RPMI7951 (cell line): ENCODE data around the gene NPR2. TPM values are rescaled to one million over a fixed set of nuclear protein-coding genes. Genes with fewer than 3 reads are reported as not detected.
A peak's percentile ranks its signal among the peaks of the same experiment; 100 is the strongest.

Experiments used
- DNase-seq: peaks from one replicate; pipeline ENCODE4 v3.0.0-alpha.2; 2012; ENCODE audit warnings: low read depth
- total RNA-seq: library from RNA; depleted of rRNA; stranded (reverse); fragments of >200 nt; shearing (Covaris generic); gene quantifications from 2 replicates; pipeline ENCODE4 v1.2.3, GENCODE V29; 2014

NPR2 gene
- total RNA-seq, 1 experiment from 2014 or later: 13.3 TPM

DNA sequence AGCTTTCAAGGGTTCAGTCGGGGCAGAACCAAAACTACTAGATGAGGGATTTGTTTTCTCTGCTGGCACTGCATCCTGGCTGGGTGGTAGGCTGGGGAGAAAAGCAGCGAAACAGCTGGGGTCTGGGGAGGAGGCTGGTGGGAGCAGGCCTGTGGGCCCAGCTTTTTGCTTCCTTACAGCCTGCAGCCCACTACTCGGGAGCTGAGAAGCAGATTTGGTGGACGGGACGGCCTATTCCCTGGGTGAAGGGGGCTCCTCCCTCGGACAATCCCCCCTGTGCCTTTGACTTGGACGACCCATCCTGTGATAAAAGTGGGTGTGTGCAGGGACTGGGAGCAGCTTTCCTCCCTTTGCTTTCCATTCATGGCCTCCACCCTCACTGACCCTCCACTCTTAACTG is 9.1 kb downstream of the NPR2 start:
- DNase-seq: no peak

DNA sequence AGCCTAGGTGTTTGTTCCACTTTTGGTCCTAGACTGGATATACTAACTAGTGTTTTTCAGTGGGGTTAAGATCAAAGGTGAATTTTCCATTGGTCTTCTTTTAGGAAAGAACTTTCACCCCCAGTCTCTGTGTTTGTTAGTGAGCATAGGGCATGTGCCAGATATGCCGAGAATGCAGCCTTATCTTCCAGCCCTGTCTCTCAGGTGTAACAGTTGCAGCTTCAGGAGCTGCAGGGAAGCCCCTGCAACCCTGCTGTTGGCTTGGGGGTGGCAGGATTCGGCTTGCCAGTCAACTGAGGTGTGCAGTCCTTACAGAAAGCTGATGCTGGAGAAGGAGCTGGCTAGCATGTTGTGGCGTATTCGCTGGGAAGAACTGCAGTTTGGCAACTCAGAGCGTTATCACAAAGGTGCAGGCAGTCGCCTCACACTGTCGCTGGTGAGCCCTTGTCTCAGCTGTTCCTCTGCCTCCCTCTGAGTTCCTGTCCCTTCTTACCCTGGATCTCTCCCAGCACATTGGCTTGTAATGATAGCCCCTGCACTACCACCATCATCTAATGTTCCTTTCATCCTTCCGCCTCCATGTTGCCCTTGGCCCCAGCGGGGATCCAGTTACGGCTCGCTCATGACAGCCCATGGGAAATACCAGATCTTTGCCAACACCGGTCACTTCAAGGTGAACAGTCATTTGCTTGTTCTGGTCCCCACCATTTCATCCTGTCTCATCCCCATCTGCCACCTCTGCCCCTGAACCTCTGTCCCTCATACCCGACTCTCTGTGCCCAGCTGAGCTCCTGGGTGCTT is 10.1 kb downstream of the NPR2 start:
- no peak for DNase-seq

DNA sequence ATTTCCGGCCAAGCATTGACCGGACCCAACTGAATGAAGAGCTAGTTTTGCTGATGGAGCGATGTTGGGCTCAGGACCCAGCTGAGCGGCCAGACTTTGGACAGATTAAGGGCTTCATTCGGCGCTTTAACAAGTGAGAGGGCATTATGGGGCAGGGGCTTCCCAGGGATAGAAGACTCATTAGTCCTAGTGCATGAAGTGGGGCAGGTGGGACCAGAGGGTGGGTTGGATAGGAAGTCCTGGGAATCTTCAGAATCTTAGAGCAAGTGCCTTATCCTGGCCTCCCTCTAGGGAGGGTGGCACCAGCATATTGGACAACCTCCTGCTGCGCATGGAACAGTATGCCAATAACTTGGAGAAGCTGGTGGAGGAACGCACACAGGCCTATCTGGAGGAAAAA is 14.7 kb downstream of the NPR2 start:
- DNase-seq: no peak

DNA sequence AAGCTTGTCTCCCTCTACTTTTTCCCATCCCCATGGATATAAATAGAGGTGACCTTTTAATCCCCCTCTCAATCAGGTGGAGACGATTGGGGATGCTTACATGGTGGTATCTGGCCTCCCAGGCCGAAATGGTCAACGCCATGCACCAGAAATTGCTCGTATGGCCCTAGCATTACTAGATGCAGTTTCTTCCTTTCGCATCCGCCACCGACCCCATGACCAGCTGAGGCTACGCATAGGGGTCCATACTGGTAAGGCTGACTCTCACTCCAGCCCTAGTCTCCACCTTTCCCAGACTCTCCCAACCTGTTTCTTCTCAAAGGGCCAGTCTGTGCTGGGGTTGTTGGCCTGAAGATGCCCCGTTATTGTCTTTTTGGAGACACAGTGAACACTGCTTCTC is 17.0 kb downstream of the NPR2 start:
- no peak for DNase-seq

DNA sequence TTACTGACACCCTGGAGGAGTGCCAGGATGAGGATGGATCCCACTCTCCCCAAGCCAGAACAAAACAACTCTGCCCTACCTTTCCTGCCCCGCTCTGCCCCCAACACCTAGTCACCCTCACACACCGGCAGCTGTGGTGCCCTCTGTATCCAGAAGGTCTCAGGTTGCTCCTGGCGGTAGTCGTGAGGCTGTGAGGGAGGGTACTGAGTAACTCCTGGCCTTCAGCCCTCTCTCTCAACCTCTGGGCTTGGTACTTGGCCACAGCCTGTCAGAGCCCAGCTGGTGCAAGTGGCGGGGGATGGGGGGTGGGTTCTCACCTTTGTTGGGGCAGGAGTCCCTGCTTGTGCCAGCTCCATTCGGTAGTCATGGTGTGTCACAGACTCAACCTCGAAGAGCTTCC is 18.7 kb downstream of the NPR2 start:
- DNase-seq: no peak

DNA sequence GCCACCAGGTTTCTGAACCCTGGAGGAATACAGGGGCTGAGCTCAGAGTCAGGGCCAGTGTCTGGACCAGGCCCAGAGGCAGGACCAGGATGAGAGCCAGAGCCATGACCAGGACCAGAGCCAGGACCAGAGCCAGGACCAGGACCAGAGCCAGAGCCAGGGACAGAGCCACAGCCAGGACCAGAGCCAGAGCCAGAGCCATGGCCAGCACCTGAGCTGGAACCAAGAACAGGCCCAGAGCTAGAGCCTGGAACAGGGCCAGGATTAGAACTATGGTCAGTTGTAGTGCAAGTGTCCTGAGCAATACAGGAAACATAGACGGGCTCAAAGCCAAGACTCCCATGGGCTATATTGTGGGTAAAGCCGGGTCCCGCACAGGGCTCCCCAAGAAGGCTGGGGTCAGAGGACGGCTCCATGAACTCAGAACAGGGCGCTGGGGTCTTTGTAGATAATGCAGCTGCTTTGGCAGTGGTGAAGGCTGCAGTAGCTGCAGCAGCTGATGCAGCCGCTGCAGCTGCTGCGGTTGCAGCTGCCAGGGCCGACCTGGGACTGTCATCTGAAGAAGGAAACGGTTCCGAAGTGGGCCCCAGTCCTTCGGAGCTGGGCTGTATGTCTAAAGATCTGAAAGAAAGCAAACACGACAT is 20.1 kb downstream of the NPR2 start:
- peak; percentile 62 for DNase-seq

DNA sequence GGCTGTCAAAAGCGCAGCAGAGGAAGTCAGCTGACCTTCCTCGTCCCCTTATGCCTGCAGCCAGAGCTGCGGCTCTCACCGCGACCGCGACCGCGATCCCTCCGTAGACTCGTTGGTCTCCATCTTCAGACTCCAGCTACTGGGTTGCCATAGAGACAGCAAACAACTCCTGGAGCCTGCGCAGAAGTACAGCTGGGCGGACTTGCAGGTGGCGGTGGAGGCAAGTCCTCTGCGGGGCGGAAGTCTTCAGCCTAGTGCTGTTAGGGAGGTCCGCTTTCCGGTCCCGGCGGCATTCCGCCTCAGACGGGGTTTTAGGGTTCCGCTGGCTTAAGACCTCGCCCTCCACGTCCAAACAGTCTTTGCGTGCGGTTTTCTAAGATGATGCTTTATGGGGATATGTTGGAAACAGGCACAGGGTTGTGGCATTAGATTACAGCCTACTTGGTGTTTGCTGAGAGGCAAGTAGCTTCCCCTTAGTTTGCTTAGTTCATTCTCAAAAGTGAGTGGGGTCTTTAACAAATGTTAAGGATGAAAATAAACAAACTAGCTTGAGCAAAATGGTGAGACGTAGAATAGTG is 20.7 kb downstream of the NPR2 start, which contains the start of gene SPAG8:
TSS of gene SPAG8 (minus strand) at position 238 of the 578 bp plus-strand sequence. CDS start at position 123, 115 bp downstream.
- peak; percentile 96 for DNase-seq

DNA sequence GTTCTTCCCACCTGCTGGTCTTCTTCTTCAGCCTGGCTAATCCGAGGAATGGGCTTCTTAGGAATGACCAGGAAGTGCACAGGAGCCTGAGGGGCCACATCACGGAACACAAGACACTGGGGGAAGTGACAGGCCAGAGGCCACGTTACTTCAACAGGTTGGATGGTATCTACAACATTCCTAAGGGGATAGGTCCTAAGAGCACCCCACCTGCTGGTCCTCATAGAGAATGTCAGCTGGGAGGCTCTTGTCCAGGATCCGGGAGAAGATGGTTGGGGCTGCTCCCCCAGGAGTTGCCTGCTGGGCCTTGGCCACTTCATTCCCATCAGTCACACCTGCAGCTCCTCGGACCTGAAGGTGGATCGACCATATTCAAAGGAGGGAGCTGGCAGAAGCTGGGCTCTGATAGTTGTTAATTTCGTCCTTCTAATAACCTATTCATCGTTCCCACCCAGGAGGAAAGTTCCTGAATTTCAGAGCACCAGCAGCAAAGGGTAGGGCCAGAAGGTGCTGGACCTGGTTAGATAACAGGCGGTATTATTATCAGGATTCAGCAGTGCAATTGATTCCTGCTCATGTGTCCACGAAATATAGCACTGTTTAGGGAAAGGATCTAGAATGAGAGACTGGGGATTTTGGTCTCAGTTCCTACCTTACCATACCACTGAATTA is 22.2 kb downstream of the NPR2 start:
- DNase-seq: peak; percentile 40

DNA sequence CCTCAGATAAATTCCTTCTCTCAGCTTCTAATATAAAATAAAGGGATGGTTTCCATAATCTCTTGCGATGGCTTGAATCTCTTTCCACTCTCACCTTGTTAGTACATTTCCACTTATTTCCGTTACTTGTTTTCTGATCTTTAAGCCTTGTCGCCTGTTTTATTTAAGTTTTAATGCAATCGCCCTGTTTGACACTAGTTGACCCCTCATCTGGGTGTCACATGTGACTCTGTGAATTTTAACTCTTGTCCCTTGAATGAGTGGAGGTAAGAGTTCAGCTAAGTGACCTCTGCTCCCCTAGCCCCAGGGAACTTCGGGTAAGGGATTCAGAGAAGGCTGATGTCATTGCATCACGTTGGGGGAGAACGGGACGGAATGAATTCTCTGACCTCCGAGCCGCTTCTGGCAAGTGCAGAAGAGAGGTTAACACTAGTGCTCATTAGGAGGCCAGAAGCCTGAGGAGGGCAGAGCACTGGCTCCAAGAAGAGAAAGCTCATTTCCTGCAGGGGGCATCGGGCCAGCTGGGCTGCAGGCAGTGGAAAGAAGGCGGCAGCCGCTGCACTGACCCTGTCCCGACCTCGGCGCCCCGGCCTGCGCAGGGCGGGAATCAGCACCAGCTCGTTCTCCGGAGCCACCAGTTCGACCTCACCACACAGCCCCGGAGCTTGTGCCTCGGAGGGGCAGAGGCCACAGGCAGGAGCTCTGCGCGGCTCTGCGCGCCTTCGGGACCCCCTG is 22.9 kb downstream of the NPR2 start:
- peak; percentile 70 for DNase-seq

DNA sequence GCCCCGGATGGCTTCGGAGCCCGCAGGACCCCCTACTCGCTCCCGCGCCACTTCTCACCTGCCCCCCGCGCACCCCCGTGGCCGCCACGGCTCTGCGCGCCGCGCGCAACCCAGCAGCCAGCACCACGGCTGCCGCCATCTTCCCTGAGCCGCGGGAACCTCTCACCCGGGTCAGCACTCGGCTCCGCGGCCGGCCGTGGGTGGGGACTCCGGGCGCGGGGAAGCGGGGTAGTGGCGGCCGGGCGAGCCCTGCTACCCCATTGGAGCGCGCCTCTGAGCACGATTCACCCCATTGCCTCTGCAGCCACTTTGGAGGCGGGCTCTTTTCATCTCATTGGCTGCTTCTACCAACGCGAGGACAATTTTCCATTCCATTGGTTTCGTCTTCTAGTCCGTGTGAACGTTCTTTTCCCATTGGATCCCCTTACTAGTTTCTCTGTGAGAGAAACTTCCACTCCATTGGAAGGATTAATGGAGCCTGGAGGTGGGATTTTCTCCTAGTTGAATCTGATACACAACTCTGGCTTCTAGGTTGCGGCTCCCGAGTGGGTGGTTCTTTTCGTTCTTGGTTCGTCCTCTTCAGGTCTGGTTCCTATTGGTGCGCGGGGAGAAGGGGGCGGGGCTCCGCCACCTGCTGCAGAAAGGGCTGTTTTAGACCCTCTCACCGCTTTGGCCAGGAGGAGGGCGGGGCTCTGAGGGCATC is 23.6 kb downstream of the NPR2 start, which contains the start of gene HINT2:
TSS of gene HINT2 (minus strand) at position 202 of the 703 bp plus-strand sequence. CDS start at position 139, 63 bp downstream.
- DNase-seq: peak; percentile 99

DNA sequence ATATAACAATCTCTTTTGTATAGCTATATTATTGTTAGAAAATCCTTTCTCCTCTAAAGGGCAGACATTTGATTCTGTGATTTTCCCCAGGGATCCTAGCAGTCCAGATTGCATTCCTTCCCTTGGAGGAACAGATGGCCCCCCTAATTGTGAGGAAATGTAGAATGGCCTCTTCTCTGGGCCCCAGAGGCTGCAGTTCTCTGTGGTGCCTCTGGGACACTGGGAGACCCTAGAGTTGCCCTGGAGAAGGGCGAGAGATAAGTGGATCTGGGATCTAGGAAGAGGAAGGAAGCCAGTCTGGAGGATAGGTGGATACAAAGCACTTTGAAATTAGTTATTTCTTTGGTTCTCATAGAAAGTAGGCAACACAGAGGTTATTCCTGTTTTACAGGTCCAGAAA is 25.3 kb downstream of the NPR2 start:
- no peak for DNase-seq

DNA sequence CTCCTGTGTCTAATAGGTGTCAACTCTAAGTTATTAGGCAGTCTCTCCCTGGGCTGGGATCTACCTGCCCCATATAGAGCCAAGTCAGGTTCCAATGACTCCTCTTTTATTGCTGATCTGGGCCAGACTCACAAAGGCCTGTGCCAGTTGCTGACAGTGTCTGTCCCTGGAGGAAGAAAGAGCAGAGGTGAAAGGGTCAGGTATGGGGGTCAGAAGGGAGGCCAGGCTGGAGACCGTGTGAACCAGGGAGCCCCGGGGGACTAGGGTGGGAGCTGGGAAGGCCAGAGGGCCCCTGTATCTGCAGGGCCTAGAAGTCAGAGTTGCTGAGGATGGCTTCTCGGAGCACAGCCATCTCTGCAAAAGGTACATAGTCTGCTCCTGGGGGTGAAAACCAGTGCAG is 26.9 kb downstream of the NPR2 start:
- DNase-seq: no peak

DNA sequence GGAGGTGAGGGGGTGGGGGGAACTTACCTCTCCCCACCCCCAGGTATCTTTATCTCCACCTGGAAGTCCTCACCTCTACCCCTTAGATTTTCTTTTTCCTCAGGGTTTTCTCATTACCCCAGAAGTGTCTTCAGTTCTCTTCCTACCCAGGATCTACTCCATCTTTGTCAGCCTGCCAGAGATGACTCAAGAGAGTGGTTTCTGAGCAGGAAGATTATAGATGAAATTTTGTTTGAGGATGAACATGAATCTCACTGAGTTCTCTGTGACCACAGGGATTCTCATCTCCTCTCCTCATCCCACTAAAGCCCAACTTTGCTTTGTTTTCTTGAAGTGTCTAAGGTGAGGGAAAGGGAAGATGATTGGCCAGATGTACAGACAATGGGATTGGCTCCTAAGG is 28.7 kb downstream of the NPR2 start:
- DNase-seq: peak; percentile 61

DNA sequence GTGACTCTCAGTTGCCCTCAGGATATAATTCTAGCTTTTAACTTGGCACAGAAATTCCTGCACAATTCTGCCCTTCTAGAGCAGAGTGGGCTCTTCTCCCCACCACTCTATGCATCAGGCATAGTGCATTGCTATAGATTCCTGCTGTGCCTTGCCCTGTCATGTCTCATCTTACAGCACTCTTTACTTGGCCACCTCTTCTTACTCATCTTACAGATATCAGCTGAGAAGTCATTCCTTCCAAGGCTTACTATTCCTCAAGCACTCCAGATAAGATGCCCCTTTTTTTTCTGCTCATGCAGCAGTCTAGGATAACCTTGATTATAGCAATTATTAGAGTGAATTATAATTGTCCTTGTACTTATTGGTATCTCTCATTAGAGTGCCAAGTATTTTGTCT is 31.5 kb downstream of the NPR2 start:
- DNase-seq: no peak

DNA sequence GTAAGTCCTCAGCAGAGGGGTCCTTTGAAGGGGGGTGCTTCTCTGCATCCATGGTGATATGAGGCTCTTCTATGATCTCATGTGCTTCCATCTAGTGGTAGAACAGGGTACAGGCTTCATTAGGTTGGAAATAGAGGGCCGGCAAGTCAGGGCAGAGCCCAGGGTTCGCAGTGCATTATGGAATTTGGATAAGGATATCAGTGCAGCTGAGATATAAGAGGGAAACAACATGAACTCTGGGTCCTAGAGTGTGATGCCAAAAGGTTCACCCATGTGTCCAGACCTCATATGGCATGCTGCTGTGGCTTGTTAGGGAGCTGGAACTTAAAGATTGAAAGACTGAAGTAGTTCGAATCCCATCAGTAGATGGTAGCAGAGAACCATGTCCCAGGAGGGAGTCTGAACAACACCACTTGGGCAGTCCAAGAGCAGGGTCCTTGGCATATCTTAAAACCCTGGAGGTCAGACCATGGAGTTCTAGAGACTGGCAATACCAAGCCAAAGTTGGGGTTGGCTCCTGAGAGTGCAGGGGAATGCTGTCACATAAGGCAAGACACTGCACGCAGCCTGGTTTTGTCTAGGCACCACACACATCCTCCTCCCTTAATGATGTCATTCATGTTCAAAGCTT is 34.8 kb downstream of the NPR2 start:
- peak; percentile 61 for DNase-seq

DNA sequence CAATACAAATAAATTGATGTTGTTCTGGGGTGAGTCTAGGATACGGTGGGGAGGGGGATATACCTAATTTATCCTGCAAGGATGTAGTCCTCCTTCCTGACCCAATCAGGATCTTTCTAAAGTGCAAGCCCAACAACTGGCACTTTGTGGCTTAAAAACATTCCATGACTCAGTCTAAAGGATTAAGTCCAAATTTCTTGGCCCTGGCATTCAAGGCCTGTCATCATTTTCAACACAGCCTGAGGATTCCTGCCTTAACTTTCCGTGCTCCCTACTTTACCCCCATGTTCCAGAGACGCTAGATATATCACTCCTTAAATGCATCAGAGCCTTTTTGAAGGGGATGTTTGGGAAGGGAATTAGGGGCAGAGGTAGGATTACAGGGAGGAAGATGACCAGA is 36.1 kb downstream of the NPR2 start:
- DNase-seq: peak; percentile 24

DNA sequence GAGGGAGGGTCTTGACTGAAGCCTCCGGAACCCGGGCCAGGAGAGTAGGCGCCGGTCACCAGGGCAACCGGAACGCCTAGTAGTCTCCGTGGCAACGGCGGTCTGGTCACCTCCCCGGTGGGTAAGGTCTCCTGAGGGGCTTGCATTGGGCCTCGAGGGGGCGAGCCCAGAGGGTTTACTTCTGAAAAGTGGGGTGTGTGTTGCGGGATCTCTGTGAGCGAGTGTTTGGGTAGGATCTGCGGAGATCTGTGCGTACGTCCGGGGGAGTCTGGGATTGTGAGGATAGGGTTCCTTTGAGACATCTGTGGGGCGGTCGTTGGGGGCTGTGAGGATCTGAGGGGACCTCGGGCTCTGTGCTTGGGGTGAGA is 37.3 kb downstream of the NPR2 start, which contains the start of gene FAM221B:
TSS of gene FAM221B (minus strand) at position 17 of the 368 bp plus-strand sequence. CDS start 2,571 bp downstream, outside the sequence.
- no peak for DNase-seq

DNA sequence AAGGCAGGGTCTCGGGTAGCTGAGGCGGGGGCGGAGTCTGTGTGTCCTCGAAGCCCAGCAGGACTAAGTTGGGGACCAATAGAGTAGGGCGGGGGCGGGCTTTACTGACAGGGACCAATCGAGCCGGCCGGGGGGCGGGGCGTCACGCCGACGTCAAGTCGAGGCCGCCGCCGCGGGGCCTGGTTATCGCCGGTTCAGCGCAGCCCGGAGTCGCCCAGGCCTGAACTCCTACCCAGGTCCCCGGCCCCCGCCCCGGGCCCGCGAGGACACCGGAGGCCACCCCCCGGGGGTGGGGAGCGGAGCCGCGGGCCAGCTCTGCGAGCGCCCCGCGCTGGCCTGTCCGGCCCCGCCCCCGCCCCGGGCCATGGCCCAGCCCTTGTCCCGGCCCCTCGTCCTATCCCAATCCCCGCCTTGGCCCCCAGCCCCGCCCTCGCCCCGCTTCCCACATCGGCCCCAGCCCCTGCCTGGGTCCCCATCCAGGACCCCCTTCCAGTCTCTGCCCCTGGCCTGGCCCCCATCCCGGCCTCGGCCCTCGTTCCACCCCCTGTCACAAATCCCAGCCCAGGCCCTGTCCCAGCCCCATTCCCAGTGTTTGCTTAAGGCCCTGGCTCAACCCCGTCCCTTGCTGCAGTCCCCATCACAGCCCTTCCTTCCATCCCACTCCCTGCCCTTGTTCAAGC is 37.8 kb downstream of the NPR2 start, which contains the start of gene TMEM8B:
TSS of gene TMEM8B (plus strand) at position 145 of the 680 bp plus-strand sequence. CDS start at position 365, 220 bp downstream.
- DNase-seq: peak; percentile 86

DNA sequence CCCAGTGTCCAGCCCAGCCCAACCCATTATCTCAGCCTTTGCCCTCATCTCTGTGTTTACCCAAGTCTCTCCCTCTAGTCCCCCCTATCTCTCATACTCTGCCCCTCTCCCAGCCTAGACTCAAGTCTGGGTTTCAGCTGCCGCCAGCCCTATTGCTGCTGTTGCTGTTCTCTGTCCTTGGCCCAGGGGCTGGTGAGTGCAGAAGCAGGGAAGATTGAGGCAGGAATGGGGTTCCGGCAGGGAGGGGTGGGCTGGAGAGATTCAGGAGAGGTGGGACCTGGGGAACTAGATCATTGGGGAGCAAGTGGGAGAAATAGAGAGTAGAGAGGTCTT is 38.3 kb downstream of the NPR2 start:
- DNase-seq: no peak

DNA sequence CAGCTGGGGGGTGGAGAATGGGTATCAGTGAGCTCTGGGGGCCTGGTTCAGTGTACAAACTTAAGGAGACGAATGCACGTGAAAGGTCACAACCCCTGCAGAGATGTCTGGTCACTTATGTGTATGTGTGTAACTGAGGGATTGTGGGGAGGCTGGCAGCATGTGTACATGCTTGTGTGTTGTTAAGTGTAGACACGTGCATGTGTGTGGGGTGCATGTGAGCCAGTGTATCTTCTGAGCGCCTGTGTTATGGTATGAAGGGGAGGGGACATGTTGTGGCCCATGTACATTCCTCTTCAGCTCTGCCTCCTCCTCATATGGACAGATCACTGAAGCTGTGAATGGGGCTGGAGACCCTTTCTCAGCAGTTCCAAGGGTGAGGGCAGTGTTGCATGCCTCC is 39.6 kb downstream of the NPR2 start:
- no peak for DNase-seq
